ENCODE data around the gene BCAP29.

DNA sequence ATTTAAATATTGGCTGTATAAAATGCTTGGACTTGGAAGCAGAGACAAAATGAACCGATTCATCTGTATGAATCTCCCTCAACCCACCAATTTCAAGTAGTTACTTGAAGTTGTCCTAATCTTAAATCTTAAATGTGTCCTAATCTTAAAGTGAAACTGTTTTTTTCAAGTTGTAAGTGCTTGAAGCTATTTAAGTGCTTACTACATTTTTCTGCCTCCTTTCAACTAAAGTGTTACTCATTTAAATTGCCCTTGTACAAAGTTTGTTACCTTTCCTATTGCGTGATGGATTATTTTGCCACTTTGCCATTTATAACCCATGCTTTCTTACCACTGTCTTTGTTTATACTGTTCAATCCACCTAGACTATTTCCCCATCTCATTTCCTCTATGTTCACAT is 2.8 kb downstream of the BCAP29 start:
- TF ChIP-seq POLR2AphosphoS5 (IDR thresholded peaks at IDR 0.05; ENCODE audit: borderline replicate concordance, low read depth, low read length) (no peak), EZH2 (IDR thresholded peaks at IDR 0.05) (no peak)

All from SK-N-MC (cell line).